ENCODE measurements around the gene DOCK2. TPM values are rescaled to one million over a fixed set of nuclear protein-coding genes. Genes with fewer than 3 reads are reported as not detected.

The DOCK2 gene
- polyA plus RNA-seq, 1 experiment: 1.6 TPM

- DNase-seq (ENCODE audit: low read depth, low spot score): no peak
- no peak overlapping the region for H3K4me3 ChIP-seq (ENCODE audit: low read depth, low read length)
- ChIA-PET CTCF (interaction anchor here (2.3 to 7.0 kb wide), 2 partner anchors 17 to 352 kb away, joined by 6 to 40 read pairs; no protein-coding TSS in a partner anchor), POLR2A (no interaction called here)
- no peak for TF ChIP-seq CTCF (IDR thresholded peaks at IDR 0.05; ENCODE audit: low read depth, low read length)
- no peak overlapping the region for H3K27ac ChIP-seq (ENCODE audit: low read depth, low read length)
- H3K27me3 ChIP-seq (ENCODE audit: control insufficient read depth, insufficient read depth, low read length): peaks cover 3% of the 10 kb centered on the region
- H3K9me3 ChIP-seq (ENCODE audit: control insufficient read depth, insufficient read depth, low read length): no peaks in the 10 kb centered on the region
Observed at GRCh38 chr5:170053896-170054295, 416.8 kb downstream of the DOCK2 start.

- POLR2A ChIA-PET: no interaction called here
- Histone ChIP-seq H3K27me3 (ENCODE audit: control insufficient read depth, insufficient read depth, low read length) (peaks cover 3% of the 10 kb centered on the region), H3K27ac (ENCODE audit: low read depth, low read length) (no peak overlapping the region), H3K4me3 (ENCODE audit: low read depth, low read length) (no peak overlapping the region), H3K9me3 (ENCODE audit: control insufficient read depth, insufficient read depth, low read length) (no peaks in the 10 kb centered on the region)
- CTCF ChIA-PET: interaction anchor here (2.3 to 7.0 kb wide), 2 partner anchors 16 to 353 kb away, joined by 6 to 40 read pairs; no protein-coding TSS in a partner anchor
- TF ChIP-seq CTCF (IDR thresholded peaks at IDR 0.05; ENCODE audit: low read depth, low read length): no peak
- no peak for DNase-seq (ENCODE audit: low read depth, low spot score)
Observed at GRCh38 chr5:170055606-170056005, 418.5 kb downstream of the DOCK2 start.

- H3K9me3 ChIP-seq (ENCODE audit: control insufficient read depth, insufficient read depth, low read length): no peaks in the 10 kb centered on the region
- no peak overlapping the region for H3K27ac ChIP-seq (ENCODE audit: low read depth, low read length)
- no peak overlapping the region for H3K4me3 ChIP-seq (ENCODE audit: low read depth, low read length)
- POLR2A ChIA-PET: no interaction called here
- H3K27me3 ChIP-seq (ENCODE audit: control insufficient read depth, insufficient read depth, low read length): peaks cover 3% of the 10 kb centered on the region
- CTCF ChIA-PET: interaction anchor here (7.0 kb wide), 1 partner anchor 15 kb away, joined by 40 read pairs; no protein-coding TSS in a partner anchor
- DNase-seq (ENCODE audit: low read depth, low spot score): no peak
- no peak for TF ChIP-seq CTCF (IDR thresholded peaks at IDR 0.05; ENCODE audit: low read depth, low read length)
Observed at GRCh38 chr5:170056561-170057267, 419.6 kb downstream of the DOCK2 start.

GRCh38 chr5:170057311-170057710 is 420.2 kb downstream of the DOCK2 start:
- no peak for DNase-seq (ENCODE audit: low read depth, low spot score)
- H3K9me3 ChIP-seq (ENCODE audit: control insufficient read depth, insufficient read depth, low read length): no peaks in the 10 kb centered on the region
- H3K4me3 ChIP-seq (ENCODE audit: low read depth, low read length): no peak overlapping the region
- ChIA-PET CTCF (interaction anchor here (7.0 kb wide), 1 partner anchor 14 kb away, joined by 40 read pairs; no protein-coding TSS in a partner anchor), POLR2A (no interaction called here)
- H3K27me3 ChIP-seq (ENCODE audit: control insufficient read depth, insufficient read depth, low read length): peaks cover 3% of the 10 kb centered on the region
- H3K27ac ChIP-seq (ENCODE audit: low read depth, low read length): no peak overlapping the region
- no peak for TF ChIP-seq CTCF (IDR thresholded peaks at IDR 0.05; ENCODE audit: low read depth, low read length)

- H3K27ac ChIP-seq (ENCODE audit: low read depth, low read length): no peak overlapping the region
- no peaks in the 10 kb centered on the region for H3K9me3 ChIP-seq (ENCODE audit: control insufficient read depth, insufficient read depth, low read length)
- no peak overlapping the region for H3K4me3 ChIP-seq (ENCODE audit: low read depth, low read length)
- POLR2A ChIA-PET: no interaction called here
- no peak for DNase-seq (ENCODE audit: low read depth, low spot score)
- CTCF ChIA-PET: interaction anchor here (7.0 kb wide), 1 partner anchor 12 kb away, joined by 40 read pairs; no protein-coding TSS in a partner anchor
- no peak for TF ChIP-seq CTCF (IDR thresholded peaks at IDR 0.05; ENCODE audit: low read depth, low read length)
- H3K27me3 ChIP-seq (ENCODE audit: control insufficient read depth, insufficient read depth, low read length): peaks cover 3% of the 10 kb centered on the region
Observed at GRCh38 chr5:170059221-170059620, 422.1 kb downstream of the DOCK2 start.

All from AG04450 (cell line).